ENCODE measurements around the gene TFIP11.

Gene TFIP11

GRCh38 chr22:26483043-26483438 lies 29.2 kb downstream of the TFIP11 start:
- H3K4me1 ChIP-seq (ENCODE audit: control insufficient read depth, insufficient read depth, low read length) = peaks cover 4% of the 10 kb centered on the region; the same call in 1 of the 2 replicates
- H3K27ac ChIP-seq (ENCODE audit: extremely low read depth, low read depth, low read length) = peak overlapping the region; percentile 44; the same call in 1 of the 2 replicates
- H3K9me3 ChIP-seq (ENCODE audit: control insufficient read depth, insufficient read depth, low read depth, low read length) = no peaks in the 10 kb centered on the region
- CTCF ChIA-PET = interaction anchor here (0.7 to 8.1 kb wide), 6 partner anchors 9 to 179 kb away, joined by 3 to 47 read pairs (median 5); no protein-coding TSS in a partner anchor
- POLR2A ChIA-PET = interaction anchor here (0.6 to 3.7 kb wide), 13 partner anchors 9 to 1525 kb away, joined by 3 to 27 read pairs (median 8); partner anchors contain the start of gene TFIP11
- peaks cover 8 to 47% of the 10 kb centered on the region in 2 experiments; a peak in 2 of 3 replicates for H3K36me3 ChIP-seq (ENCODE audit: control insufficient read depth in 2 of 2, insufficient read depth in 1 of 2, low read length in 2 of 2)
- no peak for TF ChIP-seq ZNF112 (tag by site-specific recombination; IDR thresholded peaks at IDR 0.05)
- TF ChIP-seq ZNF335 (tag by site-specific recombination; conservative IDR thresholded peaks at IDR 0.05) = peak; percentile 86
- no peak for TF ChIP-seq FEZF1 (tag by site-specific recombination; IDR thresholded peaks at IDR 0.05)
- no peak for TF ChIP-seq TSHZ1 (tag by site-specific recombination; IDR thresholded peaks at IDR 0.05; ENCODE audit: borderline replicate concordance)
- TF ChIP-seq ZNF530 (tag by site-specific recombination; IDR thresholded peaks at IDR 0.05; ENCODE audit: low read depth) = no peak
- no peak for TF ChIP-seq MZF1 (tag by site-specific recombination; IDR thresholded peaks at IDR 0.05; ENCODE audit: borderline replicate concordance)
- TF ChIP-seq, protein P1, sequence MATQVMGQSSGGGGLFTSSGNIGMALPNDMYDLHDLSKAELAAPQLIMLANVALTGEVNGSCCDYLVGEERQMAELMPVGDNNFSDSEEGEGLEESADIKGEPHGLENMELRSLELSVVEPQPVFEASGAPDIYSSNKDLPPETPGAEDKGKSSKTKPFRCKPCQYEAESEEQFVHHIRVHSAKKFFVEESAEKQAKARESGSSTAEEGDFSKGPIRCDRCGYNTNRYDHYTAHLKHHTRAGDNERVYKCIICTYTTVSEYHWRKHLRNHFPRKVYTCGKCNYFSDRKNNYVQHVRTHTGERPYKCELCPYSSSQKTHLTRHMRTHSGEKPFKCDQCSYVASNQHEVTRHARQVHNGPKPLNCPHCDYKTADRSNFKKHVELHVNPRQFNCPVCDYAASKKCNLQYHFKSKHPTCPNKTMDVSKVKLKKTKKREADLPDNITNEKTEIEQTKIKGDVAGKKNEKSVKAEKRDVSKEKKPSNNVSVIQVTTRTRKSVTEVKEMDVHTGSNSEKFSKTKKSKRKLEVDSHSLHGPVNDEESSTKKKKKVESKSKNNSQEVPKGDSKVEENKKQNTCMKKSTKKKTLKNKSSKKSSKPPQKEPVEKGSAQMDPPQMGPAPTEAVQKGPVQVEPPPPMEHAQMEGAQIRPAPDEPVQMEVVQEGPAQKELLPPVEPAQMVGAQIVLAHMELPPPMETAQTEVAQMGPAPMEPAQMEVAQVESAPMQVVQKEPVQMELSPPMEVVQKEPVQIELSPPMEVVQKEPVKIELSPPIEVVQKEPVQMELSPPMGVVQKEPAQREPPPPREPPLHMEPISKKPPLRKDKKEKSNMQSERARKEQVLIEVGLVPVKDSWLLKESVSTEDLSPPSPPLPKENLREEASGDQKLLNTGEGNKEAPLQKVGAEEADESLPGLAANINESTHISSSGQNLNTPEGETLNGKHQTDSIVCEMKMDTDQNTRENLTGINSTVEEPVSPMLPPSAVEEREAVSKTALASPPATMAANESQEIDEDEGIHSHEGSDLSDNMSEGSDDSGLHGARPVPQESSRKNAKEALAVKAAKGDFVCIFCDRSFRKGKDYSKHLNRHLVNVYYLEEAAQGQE (tag by site-specific recombination; IDR thresholded peaks at IDR 0.05) = peak; percentile 77
- TF ChIP-seq GFI1B (tag by site-specific recombination; IDR thresholded peaks at IDR 0.05) = no peak
- no peak for TF ChIP-seq GLIS2 (tag by site-specific recombination; IDR thresholded peaks at IDR 0.05)
- TF ChIP-seq ZNF548 (tag by site-specific recombination; IDR thresholded peaks at IDR 0.05) = no peak
- no peak for TF ChIP-seq ZNF423 (tag by site-specific recombination; IDR thresholded peaks at IDR 0.05)
- peak overlapping the region; percentile 93 for H3K4me3 ChIP-seq (ENCODE audit: low read depth, low read length)

- Histone ChIP-seq H3K4me3 (ENCODE audit: low read depth, low read length) (no peak overlapping the region), H3K36me3 (ENCODE audit: control insufficient read depth in 2 of 2, insufficient read depth in 1 of 2, low read length in 2 of 2) (peaks cover 8 to 47% of the 10 kb centered on the region in 2 experiments; a peak in 2 of 3 replicates), H3K9me3 (ENCODE audit: control insufficient read depth, insufficient read depth, low read depth, low read length) (no peaks in the 10 kb centered on the region), H3K4me1 (ENCODE audit: control insufficient read depth, insufficient read depth, low read length) (peaks cover 4% of the 10 kb centered on the region; the same call in 1 of the 2 replicates), H3K27ac (ENCODE audit: extremely low read depth, low read depth, low read length) (no peak overlapping the region)
- ChIA-PET POLR2A (interaction anchor here (1.8 to 3.7 kb wide), 3 partner anchors 12 to 76 kb away, joined by 8 to 27 read pairs (median 13); partner anchors contain the start of gene TFIP11), CTCF (interaction anchor here (0.7 to 8.1 kb wide), 6 partner anchors 8 to 115 kb away, joined by 3 to 47 read pairs (median 4); no protein-coding TSS in a partner anchor)
- TF ChIP-seq ZNF23 (tag by site-specific recombination; IDR thresholded peaks at IDR 0.05; ENCODE audit: borderline replicate concordance) (no peak), ZNF548 (tag by site-specific recombination; IDR thresholded peaks at IDR 0.05) (no peak), ZNF571 (tag by site-specific recombination; IDR thresholded peaks at IDR 0.05) (no peak), ZNF768 (tag by site-specific recombination; IDR thresholded peaks at IDR 0.05) (no peak), BCL11B (tag by site-specific recombination; IDR thresholded peaks at IDR 0.05; ENCODE audit: low read depth) (no peak), IKZF3 (tag by site-specific recombination; IDR thresholded peaks at IDR 0.05) (no peak), ZBTB17 (tag by site-specific recombination; IDR thresholded peaks at IDR 0.05) (no peak)
Observed at GRCh38 chr22:26482161-26482560, 30.1 kb downstream of the TFIP11 start.

Data from HEK293 (cell line).